Measurements from ENCODE around the gene VILL. TPM values are rescaled to one million over a fixed set of nuclear protein-coding genes. Genes with fewer than 3 reads are reported as not detected.

VILL gene
- total RNA-seq, 1 experiment from 2014 or later = 52.6 TPM

DNA sequence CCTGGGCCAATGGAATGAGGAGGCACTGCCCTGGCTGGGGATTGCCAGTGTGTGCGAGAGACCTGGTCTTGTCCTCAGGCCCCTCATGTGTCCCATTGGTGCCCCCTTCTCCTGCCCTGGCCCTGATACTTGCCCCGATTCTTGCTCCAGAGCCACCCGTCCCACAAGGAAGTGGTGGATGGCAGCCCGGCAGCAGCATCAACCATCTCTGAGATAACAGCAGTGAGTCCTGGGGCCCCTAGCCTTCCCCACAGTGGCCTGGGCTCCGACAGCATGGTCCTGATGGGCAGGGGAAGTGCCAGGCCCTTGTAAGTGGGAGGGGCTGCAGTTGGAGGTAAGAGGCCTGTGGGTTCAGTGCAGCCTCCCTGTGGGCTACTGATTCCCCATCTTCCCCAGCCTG lies 15.4 kb downstream of the VILL start:
- no peak overlapping the region for H3K27ac Mint-ChIP-seq (ENCODE audit: unreplicated experiment)
- peaks cover 30% of the 10 kb centered on the region for H3K4me1 Mint-ChIP-seq (ENCODE audit: low read depth, unreplicated experiment)
- DNase-seq = no peak
- no TSS peak for BruUV-seq (replicated peaks)
- no peak for TF ChIP-seq CTCF (IDR thresholded peaks at IDR 0.05; ENCODE audit: unreplicated experiment)
- peaks cover 39% of the 10 kb centered on the region for H3K36me3 Mint-ChIP-seq (ENCODE audit: insufficient read depth, unreplicated experiment)
- no peaks in the 10 kb centered on the region for H3K9me3 Mint-ChIP-seq (ENCODE audit: low read depth, unreplicated experiment)
- no peak overlapping the region for H3K4me3 Mint-ChIP-seq (ENCODE audit: low read depth, unreplicated experiment)
- intact Hi-C loops (cut with micrococcal nuclease; ENCODE audit: unreplicated experiment) = no loop called here
- CTCF ChIA-PET = no interaction called here
- no peaks in the 10 kb centered on the region for H3K27me3 Mint-ChIP-seq (ENCODE audit: unreplicated experiment)

- H3K9me3 Mint-ChIP-seq (ENCODE audit: low read depth, unreplicated experiment) = no peaks in the 10 kb centered on the region
- H3K4me3 Mint-ChIP-seq (ENCODE audit: low read depth, unreplicated experiment) = no peak overlapping the region
- intact Hi-C loops (cut with micrococcal nuclease; ENCODE audit: unreplicated experiment) = no loop called here
- CTCF ChIA-PET = no interaction called here
- H3K4me1 Mint-ChIP-seq (ENCODE audit: low read depth, unreplicated experiment) = peaks cover 30% of the 10 kb centered on the region
- H3K27me3 Mint-ChIP-seq (ENCODE audit: unreplicated experiment) = no peaks in the 10 kb centered on the region
- BruUV-seq (replicated peaks) = TSS peak; percentile 15
- TF ChIP-seq CTCF (IDR thresholded peaks at IDR 0.05; ENCODE audit: unreplicated experiment) = no peak
- DNase-seq = no peak
- H3K36me3 Mint-ChIP-seq (ENCODE audit: insufficient read depth, unreplicated experiment) = peaks cover 39% of the 10 kb centered on the region
- no peak overlapping the region for H3K27ac Mint-ChIP-seq (ENCODE audit: unreplicated experiment)
Observed at GRCh38 chr3:38006445-38006995, 15.9 kb downstream of the VILL start.

GRCh38 chr3:38007754-38008090 lies 17.1 kb downstream of the VILL start:
- Mint-ChIP-seq H3K27me3 (ENCODE audit: unreplicated experiment) (no peaks in the 10 kb centered on the region), H3K4me1 (ENCODE audit: low read depth, unreplicated experiment) (peaks cover 30% of the 10 kb centered on the region), H3K27ac (ENCODE audit: unreplicated experiment) (no peak overlapping the region), H3K4me3 (ENCODE audit: low read depth, unreplicated experiment) (no peak overlapping the region), H3K9me3 (ENCODE audit: low read depth, unreplicated experiment) (no peaks in the 10 kb centered on the region), H3K36me3 (ENCODE audit: insufficient read depth, unreplicated experiment) (peaks cover 35% of the 10 kb centered on the region)
- intact Hi-C loops (cut with micrococcal nuclease; ENCODE audit: unreplicated experiment) = no loop called here
- BruUV-seq (replicated peaks) = no TSS peak
- no peak for DNase-seq
- TF ChIP-seq CTCF (IDR thresholded peaks at IDR 0.05; ENCODE audit: unreplicated experiment) = no peak
- CTCF ChIA-PET = no interaction called here

DNA sequence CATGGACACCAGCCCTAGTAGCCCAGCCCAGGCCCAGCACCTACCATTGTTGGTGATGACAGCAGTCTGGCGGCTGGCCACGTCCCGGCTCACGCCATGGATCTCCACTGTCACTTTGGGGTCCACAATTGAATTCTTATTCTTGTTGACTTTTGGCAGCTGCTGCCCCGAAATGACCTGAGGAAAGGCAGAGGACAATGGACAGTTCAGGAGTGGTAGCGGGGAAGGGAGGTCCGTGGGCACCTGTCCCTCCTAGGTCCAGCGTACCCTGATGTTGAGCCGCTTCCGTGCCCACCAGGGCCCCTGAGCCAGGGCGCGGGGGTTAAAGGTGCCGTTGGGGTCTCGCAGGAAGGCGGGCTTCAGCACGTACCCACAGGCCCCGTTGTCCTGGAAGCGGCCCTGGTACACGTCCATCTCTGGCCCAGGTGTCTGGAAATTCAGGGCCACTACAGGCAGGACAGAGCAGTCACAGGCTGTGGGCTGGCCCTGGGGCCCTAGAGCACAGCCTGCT lies 17.7 kb downstream of the VILL start:
- no peaks in the 10 kb centered on the region for H3K9me3 Mint-ChIP-seq (ENCODE audit: low read depth, unreplicated experiment)
- H3K4me1 Mint-ChIP-seq (ENCODE audit: low read depth, unreplicated experiment) = peaks cover 25% of the 10 kb centered on the region
- no peaks in the 10 kb centered on the region for H3K27me3 Mint-ChIP-seq (ENCODE audit: unreplicated experiment)
- no peak overlapping the region for H3K27ac Mint-ChIP-seq (ENCODE audit: unreplicated experiment)
- DNase-seq = no peak
- H3K36me3 Mint-ChIP-seq (ENCODE audit: insufficient read depth, unreplicated experiment) = peaks cover 30% of the 10 kb centered on the region
- intact Hi-C loops (cut with micrococcal nuclease; ENCODE audit: unreplicated experiment) = no loop called here
- no peak overlapping the region for H3K4me3 Mint-ChIP-seq (ENCODE audit: low read depth, unreplicated experiment)
- no TSS peak for BruUV-seq (replicated peaks)
- CTCF ChIA-PET = no interaction called here
- TF ChIP-seq CTCF (IDR thresholded peaks at IDR 0.05; ENCODE audit: unreplicated experiment) = no peak
